GM12872 (cell line): ENCODE results near the gene PRRT2.
A peak's percentile ranks its signal among the peaks of the same experiment; 100 is the strongest.

Experiments
- TF ChIP-seq, protein P1 (sequence below): IDR thresholded peaks from 3 replicates; pipeline ENCODE4 v1.5.1; 2011; ENCODE audit warnings: low read depth, mild to moderate bottlenecking, low read length, moderate library complexity; ENCODE audit not compliant: insufficient read depth

PRRT2 gene

DNA sequence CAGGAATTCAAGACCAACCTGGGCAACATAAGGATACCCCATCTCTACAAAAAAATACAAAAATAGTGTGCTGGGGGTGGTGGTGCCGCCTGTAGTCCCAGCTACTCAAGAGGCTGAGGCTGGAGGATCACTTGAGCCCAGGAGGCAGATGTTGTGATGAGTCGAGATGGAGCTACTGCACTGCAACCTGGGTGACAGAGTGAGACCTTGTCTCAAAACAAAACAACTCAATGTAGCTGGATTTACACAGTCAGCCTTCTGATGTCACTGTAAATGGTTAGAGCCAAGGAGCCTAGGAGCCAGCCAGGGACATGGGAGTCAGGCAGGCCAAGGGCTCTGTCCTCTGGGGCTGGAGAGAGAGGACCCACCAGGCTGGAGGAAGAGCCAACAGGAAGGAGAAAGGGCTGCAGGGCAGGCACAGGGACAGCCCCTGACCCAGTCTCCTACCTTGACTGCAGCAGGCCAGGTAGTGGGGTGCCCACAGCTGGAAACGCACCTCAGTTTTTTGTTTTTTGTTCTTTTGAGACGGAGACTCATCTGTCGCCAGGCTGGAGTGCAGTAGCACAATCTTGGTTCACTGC is 42.6 kb downstream of the PRRT2 start:
- TF ChIP-seq, protein P1, sequence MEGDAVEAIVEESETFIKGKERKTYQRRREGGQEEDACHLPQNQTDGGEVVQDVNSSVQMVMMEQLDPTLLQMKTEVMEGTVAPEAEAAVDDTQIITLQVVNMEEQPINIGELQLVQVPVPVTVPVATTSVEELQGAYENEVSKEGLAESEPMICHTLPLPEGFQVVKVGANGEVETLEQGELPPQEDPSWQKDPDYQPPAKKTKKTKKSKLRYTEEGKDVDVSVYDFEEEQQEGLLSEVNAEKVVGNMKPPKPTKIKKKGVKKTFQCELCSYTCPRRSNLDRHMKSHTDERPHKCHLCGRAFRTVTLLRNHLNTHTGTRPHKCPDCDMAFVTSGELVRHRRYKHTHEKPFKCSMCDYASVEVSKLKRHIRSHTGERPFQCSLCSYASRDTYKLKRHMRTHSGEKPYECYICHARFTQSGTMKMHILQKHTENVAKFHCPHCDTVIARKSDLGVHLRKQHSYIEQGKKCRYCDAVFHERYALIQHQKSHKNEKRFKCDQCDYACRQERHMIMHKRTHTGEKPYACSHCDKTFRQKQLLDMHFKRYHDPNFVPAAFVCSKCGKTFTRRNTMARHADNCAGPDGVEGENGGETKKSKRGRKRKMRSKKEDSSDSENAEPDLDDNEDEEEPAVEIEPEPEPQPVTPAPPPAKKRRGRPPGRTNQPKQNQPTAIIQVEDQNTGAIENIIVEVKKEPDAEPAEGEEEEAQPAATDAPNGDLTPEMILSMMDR, result no peak

DNA sequence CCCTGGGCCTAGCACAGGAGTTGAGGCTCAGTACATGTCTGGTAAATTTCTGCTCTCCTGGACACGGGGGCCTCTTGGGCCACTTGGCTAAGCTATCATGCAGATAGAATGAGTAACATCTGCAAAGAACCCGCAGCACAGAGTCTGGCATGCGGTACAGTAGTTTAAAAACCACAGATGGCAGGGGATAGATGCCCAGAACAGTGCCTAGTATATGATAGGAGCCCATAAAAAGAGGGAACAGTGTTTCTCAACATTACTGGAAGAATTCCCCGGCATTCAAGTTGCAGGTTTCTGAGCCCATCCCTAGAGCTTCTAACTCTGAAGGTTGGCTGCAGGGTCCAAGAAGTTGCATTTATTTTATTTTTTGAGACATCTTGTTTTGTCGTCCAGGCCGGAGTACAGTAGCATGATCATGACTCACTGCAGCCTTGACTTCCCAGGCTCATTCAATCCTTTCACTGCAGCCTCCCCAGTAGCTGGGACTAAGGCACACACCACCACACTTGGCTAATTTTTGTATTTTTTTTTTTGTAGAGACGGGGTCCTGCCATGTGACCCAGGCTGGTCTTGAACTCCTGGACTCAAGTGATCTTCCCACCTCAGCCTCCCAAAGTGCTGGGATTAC is 45.3 kb downstream of the PRRT2 start:
- TF ChIP-seq, protein P1, result no peak

DNA sequence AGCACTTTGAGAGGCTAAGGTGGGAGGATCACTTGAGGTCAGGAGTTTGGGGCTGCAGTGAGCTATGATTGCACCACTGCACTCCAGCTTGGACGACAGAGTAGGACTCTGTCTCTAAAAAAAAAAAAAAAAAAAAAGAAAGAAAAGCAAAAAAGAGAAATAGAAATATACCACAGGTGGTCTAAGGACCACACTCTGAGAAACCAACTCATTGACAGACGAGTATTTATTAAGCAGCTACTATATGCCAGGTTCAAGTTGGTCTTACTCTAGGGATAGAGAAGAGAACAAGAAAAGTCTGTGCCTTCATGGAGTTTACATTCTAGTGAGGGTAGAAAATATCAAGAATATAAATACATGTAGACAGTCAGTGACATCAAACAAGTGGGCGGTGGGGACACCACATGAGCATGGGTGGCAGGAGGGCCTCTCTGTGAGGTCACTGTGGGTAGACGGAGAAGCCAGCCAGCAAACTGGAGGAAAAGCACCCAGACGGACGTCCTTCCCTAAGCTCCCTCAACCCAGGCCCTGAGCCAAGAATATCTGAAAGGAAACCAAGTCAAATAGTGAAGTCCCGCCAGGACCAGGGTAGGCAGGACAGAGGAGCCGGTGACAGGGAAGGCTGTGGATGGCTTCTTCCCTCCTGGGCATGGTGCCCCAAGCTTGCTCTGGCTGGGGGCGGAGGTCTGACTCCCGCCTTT is 46.3 kb downstream of the PRRT2 start:
- TF ChIP-seq, protein P1, result no peak

DNA sequence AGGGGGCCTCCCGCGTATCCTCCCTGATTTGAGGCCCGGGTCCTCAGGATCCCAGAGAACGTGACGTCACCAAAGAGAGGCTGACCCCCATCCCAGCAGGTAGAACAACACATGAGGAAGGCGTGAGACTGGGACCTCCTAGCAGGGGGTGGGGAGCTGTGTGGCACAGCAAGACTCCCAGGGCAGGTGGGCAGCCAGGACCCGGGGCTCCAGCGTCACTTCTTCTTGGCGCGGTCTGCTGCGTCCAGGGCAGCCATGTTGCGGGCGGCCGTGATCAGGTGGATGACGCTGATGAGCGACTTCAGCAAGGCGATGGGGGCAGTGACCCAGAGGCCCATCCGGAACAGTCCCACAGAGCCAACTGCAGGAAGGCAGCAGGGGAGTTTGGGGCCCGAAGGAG is 47.0 kb downstream of the PRRT2 start:
- TF ChIP-seq, protein P1, result no peak

DNA sequence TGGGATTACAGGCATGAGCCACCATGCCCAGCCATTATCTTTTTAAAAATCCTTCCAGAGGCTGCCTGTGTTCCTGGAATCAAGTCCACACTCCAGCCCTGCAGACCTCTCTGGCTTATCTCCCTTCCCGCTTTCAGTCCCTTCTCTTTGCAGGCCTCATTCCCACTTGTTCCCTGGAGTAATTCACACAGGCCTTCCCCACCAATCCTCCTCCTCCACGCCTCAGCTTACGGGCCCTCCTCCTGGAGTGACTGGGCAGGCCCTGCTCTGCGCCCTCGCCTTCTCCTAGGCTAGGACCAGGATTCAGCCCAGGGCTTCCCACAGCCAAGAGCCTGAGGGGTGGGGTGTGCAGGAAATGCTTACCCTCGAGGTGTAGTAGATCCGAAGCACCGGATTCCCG is 48.2 kb downstream of the PRRT2 start:
- TF ChIP-seq, protein P1, result no peak

DNA sequence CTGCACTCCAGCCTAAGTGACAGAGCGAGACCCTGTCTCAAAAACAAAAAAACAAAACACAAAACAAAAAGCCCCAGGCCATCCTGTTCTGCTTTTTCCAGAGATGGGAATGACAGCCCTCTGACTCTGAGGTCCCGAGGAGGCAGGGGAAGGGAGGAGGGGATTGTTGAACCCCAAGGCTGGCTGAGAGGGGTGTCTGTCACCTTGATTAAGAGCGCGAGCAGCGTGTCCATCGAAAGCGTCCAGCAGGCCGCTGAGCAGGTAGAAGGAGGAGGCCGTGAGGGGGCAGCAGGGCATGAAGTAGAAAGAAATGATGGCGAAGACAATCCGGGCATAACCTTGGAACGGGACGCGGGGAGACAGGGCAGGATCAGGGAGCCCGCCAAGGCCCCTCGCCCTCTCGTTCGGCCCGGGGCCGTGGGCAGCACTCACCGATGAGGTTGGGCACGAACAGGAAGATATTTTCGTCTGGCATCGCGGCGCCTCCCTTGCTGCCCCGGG is 50.4 kb downstream of the PRRT2 start:
- TF ChIP-seq, protein P1, result no peak

DNA sequence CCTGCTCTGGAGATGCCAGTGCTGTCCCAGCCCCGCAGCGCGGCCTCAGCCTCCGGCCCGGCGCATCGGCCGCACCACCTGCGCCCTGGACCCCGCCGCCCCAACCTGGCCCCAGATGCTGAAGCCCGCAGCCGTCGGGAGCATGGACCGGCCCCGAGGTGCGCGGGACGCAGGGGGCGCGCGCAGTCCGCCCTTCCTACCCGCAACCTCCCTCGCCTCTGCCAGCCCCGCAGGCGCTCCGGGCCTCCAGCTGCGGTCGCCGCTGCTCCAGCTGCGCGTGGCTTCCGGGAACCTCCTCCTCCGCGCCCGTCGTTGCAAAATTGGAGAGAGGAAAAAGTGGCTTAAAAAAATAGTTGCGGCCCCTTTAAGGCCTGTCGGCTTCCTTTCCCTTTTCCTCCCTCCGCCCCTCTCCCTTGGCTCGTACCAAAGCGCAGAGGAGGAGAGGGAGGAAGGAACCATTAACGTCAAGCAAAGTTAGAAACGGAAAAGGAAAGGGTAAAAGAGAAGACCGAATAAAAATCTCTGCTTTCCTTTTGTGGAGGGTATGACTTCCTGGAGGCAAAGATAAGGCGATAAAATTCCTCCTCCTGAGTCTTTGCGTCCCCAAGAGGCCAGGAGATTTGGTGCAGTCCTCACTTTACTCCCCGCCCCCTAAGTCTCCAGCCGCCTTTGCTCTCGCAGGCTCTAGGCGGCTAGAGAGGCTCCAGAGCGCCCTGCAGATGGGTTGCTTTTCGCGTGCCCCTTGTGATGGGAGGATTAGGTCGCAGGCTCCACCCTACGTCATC is 51.1 kb downstream of the PRRT2 start, which contains the start of gene CDIPT:
CDIPT (minus strand) TSS at position 343 of the 785 bp plus-strand sequence. CDS start 369 bp downstream, outside the sequence.
- TF ChIP-seq, protein P1, result peak; percentile 86
